GM18909 (cell line): Measurements from ENCODE around the gene GPR176.

ENCODE experiments used
- ATAC-seq: cut with Tn5 transposase; IDR thresholded peaks from one replicate; pipeline ENCODE4 v1.9.1; 2021; ENCODE audit warnings: mild to moderate bottlenecking; ENCODE audit not compliant: unreplicated experiment, poor library complexity

The GPR176 gene

DNA sequence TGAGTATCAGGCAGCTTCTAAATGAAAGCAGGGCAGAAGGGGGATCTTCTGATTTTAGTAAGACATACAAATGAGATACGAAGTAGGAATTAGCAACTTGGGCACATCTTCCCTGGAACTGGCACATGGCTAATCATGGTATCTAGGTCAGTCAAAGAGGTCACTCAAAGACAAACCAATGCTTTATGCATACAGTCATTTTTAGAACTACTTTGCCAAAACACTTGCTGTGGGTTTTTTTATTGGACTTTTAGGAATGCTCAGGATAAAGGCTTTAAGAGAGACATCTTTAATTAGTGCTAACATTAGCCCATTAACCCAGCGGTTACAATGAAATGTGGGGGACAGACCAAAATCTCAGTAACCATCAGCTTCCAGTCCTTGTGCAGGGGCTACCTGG, 51.7 kb downstream of the GPR176 start:
- no peak for ATAC-seq

DNA sequence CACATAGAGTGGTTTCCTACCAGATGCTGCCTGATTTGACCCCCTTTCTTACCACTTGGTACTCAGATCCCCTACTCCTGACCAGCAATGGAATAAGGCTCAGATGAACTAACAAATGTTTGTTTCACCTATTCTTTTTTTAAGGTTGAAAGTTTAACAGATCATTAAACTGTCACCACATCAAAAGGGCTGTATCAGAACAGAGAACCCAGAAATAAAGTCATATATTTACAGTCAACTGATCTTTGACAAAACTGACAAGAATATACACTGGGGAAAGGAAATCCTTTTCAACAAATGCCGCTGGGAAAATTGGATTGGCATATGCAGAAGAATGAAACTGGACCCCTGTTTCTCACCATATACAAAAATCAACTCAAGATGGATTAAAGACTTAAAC, 56.0 kb downstream of the GPR176 start:
- ATAC-seq, result no peak

DNA sequence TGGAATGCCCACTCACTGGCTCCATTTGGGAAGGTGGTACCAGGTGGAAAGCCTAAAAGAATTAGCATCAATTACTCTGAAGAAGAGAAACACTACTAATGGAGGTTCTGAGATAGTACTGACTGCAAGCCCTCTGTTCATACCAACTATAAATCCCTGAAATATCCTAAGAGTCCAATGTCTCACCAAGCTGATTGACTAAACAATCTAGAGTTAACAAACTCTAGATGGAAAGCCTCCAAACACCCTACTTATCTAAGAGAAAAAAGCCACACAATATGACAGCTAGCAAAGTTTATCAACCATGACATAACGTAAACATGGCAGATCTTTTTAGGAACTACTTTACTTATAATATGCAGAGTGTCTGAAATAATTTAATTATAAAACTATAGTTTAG, 59.2 kb downstream of the GPR176 start:
- ATAC-seq, result no peak

DNA sequence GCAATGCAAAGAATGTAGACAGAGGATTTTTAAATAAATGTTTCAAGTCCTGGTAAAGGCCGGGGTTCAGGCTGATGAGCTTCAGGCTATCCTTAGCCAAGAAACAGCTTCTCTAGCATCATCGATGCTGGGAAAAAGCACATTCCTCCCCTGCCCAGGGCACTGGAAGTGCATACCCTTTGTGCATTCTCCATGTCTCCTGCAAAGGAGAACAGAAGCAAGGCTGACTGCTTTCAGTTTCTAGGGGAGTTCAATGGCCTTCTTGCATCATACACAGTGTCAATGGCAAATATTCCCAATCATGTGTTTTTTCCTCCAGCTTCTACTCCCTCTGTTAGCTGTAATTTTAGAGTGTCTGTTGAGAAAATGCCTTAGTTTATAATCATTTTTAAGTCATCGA, 59.9 kb downstream of the GPR176 start:
- no peak for ATAC-seq

DNA sequence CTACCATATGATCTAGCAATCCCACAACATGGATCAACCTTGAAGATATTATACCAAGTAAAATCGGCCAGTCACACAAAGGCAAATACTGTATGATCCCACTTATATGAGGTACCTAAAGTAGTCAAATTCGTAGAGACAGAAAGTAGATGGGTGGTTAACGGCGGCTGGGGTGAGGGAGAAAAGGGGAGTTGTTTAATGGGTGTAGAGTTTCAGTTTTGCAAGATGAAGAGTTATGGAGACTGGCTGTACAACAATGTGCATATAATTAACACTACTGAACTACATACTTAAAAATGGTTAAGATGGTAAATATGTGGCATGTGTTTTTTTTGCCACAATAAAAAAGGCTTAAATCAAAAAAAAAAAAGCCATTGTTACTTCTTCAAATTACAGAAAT, 60.4 kb downstream of the GPR176 start:
- ATAC-seq, result no peak

DNA sequence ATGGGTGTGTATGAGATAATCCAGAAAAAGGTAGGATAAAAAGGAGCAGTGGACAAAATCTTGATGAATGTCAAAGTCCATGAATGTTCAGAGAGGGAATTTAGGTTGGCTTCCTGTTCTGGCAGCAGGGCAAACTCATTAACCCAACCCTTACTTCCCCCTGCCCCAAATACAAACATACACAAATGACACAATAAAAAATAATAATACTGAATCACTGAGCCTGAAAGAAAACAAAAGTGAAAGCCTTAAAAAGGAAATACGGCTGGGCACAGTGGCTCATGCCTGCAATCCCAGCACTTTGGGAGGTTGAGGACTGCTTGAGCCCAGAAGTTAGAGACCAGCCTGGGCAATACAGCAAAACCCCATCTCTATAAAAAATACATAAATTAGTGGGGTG, 62.9 kb downstream of the GPR176 start:
- no peak for ATAC-seq

DNA sequence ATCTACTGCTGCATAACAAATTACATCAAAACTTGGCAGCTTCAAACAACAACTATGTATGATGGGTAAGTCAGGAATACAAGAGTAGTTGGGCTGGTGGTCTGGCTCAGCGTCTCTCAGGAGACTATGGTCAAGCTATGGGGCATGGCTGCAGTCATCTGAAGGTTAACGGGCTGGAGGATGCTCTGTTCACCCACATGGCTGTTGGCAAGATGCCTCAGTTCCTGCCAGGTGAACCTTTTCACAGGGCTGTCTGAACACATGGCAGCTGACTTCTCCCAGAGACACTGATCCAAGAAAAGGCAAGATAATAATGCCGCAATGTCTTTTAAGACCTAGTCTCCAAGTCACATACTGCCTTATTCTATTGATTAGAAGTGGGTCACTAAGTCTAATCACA, 63.7 kb downstream of the GPR176 start:
- ATAC-seq, result no peak

DNA sequence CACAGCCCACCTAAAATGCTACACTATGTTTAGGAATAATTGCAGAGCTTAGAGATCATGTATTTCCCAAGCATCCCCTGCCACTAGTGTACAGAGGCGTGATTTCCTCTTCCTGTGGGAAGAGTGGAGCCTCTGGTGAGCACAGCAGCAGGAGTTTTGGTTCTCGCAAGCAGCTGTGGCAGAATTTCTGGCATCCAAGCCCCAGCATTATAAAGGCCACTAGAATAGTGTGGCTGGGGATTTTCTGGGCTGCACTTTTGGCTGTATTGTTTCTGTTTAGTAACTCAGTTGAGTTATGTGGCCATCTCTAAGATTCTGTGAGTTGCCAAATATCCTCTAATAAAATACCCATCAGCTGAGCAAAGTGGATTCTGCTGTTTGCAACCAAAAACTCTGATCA, 64.7 kb downstream of the GPR176 start:
- no peak for ATAC-seq

DNA sequence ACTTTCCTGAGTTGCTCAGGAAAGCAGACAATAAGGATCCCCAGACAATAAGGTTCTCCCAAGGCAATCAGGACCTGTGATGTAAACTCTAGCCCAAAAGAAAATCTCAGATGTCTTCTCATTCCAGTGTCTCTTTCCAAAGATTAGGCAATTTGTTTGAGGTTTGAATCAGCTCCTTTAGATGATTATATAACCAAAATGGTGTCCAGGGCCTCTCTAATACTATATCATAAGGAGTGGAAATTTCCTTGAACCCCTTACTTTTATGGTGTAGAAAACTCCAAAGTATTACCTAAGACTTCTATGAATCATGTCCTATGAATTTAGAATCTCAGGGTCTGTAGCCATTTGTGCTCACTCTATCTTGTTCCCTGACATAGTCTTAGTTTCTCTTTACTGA, 65.9 kb downstream of the GPR176 start:
- ATAC-seq, result no peak

DNA sequence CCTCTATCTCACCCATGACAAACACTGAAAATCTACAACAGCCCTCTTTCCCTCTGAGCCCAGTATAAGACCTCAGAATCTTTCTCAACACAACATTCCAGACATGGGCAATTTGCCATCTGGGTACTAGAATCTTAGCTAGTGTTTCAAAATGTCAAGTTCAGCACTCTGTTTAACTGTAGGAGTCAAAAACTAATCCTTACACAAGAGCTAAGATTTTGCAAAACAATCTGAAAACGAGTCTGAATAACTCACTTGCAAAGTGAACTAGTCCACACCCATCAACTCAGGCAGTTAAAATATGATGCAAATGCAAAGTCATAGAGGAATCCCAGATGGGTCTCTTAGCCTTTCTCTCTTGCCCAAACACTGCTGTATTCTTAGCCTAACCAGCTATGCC, 67.8 kb downstream of the GPR176 start:
- ATAC-seq, result no peak

DNA sequence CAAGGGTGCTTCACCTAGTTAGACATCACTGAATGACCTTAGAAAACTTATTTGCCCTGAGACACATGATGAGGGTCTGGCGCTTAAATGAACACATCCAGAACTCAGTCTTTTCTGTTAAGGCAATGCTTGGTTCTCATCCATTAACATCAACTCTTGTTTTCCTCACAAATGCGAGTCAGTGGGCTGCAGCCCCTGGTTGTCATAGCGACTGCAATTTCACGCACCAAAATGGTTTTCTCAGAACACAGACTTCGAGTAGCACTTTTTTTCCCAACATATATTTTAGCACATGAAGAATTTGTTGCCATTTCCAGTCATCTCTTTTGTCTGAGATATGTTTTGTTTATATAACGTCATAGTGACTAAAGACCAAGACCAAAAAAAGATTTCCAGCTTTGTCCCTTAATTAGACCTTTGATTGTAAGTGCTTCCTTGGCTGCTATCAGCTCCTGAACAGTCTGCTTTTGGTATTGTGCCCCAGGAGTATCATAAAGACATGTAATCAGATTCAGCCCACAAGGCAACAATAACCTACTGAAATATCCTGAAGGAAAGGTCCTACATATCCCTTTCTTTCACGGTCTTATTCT, 68.5 kb downstream of the GPR176 start:
- ATAC-seq, result no peak

DNA sequence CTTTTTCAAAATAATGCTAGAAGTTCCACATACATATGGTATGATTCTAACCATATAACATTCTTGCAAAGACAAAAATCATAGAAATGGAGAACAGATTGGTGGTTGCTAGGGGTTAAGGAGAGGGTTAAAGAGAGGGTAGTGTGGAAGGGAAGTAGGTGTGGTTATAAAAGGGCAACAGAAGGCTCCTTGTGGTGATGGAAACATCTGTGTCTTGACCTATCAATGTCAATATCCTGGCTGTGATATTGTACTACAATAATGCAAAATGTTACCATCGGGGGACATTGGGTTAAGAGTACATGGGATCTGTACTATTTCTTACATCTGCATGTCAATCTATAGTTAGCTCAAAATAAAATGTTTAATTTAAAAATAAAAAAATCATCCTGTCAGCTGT, 69.6 kb downstream of the GPR176 start:
- no peak for ATAC-seq

DNA sequence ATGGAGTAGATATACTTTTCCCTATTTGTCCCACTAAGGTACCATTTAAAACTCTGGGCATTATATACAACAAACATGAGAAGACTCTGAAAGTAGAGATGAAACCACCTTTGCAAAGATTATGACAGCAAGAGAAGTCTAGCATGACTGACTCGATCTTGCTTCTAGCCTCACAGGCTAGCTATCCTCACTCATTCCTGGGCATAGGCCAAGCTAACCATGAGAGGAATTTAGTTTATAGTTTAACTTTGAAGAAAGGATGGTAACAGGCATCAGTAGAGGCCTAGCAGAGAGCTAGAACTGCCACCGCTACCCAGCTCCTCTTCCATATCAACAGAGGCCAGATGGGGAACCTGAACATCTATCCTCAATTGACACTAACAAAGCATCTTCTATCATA, 74.0 kb downstream of the GPR176 start:
- ATAC-seq, result no peak

DNA sequence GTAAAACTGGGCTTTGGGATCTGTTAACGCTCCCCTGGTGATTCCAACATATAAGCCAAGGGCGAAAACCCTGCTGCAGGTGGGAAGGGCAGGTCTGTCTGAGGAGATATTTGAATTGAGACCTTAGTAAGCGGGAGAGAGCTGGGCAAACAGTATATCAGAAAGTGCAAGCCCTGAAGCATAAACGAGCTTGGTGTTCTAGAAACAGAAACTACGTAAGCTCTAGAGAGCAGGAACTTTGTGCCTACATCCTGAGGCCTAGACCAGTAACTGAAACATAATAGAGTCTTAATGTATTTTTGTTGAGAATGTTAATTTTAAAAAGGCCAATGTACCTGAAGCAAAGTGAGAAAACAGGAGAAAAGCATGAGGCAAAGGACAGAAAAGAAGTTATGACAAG, 74.5 kb downstream of the GPR176 start:
- ATAC-seq, result no peak

DNA sequence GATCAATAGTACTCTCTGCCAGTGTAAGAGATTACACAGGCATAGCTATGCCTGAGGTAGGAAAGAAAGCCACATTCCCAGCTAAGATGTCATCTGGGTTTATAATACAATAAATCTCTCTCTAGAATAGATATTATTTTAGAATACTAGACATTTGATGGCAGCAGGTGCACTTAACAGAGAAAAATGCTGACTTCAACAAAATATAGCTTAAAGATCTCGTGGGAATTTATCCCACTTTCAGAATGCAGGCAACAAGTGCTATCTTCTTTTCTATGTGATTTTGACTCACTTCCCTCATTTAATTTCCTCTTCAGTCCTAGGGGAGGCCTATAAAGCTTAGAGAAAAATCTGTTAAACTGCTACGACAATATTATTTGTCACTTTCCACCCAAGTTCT, 76.5 kb downstream of the GPR176 start:
- ATAC-seq, result no peak

DNA sequence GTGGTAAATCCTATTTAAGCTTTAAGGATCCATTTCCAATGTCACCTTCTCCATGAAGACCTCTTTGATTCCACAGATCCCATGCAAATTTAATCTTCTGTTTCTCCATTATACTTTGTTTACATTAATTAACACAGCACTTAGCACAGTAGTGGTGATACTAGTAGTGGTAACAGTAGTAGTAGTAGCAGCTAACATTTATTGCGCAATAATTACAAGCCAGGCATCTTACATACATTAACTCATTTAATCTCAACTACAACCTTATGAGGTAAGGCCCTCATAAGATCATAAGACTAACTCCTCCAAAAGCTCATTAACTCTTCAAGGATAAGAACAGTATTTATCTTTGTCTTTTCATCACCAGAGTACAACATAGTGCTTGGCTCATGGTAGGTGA, 82.6 kb downstream of the GPR176 start:
- no peak for ATAC-seq

DNA sequence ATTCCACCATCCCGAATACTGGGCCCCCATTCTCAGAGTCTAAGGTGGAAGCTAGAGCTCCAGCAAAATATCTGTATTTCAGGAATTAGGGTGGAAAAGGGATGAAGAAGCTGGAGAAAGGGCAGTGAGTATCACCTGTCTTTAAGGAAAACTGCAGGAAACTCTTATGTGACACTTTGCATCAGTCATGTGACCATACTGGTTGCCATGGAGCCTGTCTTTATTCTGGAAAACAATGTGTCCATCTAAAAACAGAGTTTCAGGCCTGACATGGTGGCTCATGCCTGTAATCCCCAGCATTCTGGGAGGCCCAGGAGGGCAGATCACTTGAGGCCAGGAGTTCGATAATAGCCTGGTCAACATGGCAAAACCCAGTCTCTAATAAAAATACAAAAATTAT, 84.5 kb downstream of the GPR176 start:
- ATAC-seq, result no peak

DNA sequence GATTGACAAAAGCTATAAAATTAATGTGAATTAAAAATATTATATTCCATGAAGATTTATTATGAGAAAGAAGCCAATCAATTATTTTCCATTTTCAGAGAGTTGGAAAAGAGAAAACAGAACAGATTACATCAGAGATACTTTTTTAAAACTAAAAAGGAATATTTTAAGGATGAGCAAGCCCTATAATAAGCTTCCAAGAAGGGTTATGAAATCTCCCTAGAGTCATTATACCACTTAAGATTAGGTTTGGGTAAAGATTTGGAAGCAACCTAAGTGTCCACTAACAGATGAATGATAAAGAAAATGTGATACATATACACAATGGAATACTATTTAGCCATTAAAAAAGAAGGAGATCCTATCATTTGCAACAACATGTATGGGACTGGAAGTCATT, 85.8 kb downstream of the GPR176 start:
- no peak for ATAC-seq

DNA sequence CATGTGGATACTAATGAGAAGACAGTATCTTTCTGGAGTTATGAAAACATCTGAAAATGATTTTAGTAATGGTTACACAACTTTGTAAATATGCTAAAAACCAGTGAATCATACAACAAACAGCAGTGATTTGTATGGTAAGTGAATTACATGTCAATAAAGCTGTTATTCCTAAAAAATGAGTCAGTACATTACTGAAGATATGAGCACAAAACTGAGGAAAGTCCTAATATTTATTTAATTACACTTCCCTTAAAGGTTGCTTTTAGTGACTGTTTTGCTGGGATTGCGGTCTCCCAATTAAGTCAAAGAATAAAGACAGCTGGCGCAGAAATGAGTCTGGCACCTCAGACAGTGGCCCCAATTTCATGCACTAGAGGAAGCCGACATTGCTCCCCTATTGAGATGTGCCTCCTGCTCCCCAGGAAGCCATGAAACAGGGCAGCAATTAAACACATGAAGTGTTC, 86.5 kb downstream of the GPR176 start:
- no peak for ATAC-seq

DNA sequence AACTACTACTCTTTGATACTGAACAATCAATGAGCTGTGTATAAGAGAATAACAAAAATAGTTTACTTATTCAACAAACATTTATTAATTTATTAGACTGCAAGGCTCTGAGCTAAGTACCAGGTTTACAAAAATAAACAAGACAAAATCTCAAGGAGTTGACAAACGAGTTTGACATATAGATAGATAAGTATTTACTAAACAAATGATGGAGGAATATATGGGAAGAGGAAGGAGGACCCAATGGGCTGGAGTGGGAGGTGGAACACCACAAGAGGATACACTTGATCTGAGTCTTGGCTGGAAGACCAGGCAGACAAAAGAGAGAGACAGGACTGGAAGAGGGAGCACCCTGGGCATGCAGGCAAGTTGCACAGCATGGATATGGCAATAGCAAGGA, 89.9 kb downstream of the GPR176 start:
- ATAC-seq, result no peak

DNA sequence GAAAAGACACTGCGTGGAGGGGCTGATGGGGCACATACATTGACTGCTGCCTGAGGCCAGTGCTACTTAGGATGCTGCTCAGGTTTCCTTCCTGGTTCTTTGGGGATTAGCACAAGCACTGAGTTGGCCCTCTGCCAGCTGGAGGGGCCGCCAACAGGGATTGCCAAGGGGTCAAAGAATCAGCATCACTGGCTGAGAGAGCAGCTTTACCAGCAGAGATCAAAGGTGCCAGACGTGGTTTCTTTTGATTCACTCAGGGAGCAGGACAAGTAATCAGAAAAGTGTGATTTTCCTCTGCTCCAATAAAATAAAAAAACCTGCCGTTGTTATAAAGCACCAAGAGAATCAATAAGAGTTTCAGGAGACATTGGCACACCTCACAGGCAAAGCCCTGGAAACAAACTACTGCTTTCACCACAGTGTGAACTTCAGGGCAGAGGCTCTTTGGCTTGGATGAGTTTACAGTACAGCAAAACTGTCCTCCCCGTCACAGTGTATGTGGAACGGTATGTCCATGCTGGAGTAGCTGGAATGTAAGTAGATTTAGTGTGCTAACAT, 91.6 kb downstream of the GPR176 start:
- no peak for ATAC-seq

DNA sequence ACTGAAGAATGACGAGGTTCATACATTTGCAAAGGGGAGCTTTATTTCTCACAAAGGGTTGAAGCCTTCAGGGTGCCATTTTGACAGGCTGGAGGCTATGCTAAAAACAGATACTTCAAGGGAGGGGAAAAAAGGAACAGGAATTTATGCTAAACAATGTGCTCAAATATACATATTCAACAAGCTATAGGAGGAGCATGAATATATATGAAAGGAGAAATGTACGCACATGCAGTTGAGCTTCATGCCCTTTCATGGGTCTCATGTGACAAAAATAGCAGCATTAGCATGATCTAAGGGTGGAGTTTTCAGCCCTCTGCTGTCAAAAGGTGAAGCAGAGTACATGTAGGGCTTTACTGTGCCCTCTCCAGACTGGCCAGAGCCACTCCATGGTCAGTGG, 93.1 kb downstream of the GPR176 start:
- ATAC-seq, result no peak

DNA sequence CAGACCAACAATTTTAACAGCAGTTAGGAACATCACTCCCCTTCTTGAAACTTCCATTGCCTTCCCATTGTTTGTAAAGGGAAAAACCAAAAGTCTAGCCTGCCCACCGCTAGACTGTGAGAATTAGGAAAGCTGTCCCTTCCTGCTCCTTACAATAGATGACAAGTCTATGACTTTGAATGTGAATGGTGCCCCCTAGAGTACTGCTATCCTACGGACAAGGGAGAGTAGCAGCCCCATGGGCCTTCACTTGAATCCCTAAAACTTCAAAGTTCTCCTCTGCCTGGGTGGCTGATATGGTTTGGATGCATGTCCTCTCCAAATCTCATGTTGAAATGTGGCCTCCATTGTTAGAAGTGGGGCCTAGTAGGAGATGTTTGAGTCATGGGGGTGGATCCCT, 96.4 kb downstream of the GPR176 start:
- no peak for ATAC-seq
